ENCODE results near the gene ADAM15. TPM values are rescaled to one million over a fixed set of nuclear protein-coding genes. Genes with fewer than 3 reads are reported as not detected.
A peak's percentile ranks its signal among the peaks of the same experiment; 100 is the strongest.

The ADAM15 gene
- total RNA-seq, 2 donors from 2014 or later, result 101 to 228 TPM

GRCh38 chr1:155052439-155053395 is 1.6 kb downstream of the ADAM15 start:
- peak; percentile 59 for DNase-seq
- peaks cover 8% of the 10 kb centered on the region for H3K36me3 ChIP-seq
- no peaks in the 10 kb centered on the region for H3K9me3 ChIP-seq
- H3K4me1 ChIP-seq, result peaks cover 12% of the 10 kb centered on the region
- no peaks in the 10 kb centered on the region for H3K27me3 ChIP-seq
- intact Hi-C loops (cut with DNase I), result no loop called here
- peak overlapping the region; percentile 91 for H3K4me3 ChIP-seq
- peak overlapping the region; percentile 99 for H3K27ac ChIP-seq
- TF ChIP-seq CTCF (IDR thresholded peaks at IDR 0.05), result no peak
- H3K9ac ChIP-seq (ENCODE audit: low read depth in 2 of 2, low read length in 2 of 2), result peak overlapping the region; percentile 96 to 98

- no peaks in the 10 kb centered on the region for H3K9me3 ChIP-seq
- no peak for TF ChIP-seq CTCF (IDR thresholded peaks at IDR 0.05)
- H3K27me3 ChIP-seq, result no peaks in the 10 kb centered on the region
- peaks cover 8% of the 10 kb centered on the region for H3K36me3 ChIP-seq
- DNase-seq, result no peak
- H3K4me1 ChIP-seq, result peaks cover 12% of the 10 kb centered on the region
- intact Hi-C loops (cut with DNase I), result no loop called here
- no peak overlapping the region for H3K27ac ChIP-seq
- no peak overlapping the region for H3K4me3 ChIP-seq
- H3K9ac ChIP-seq (ENCODE audit: low read depth in 2 of 2, low read length in 2 of 2), result no peak overlapping the region
These were observed 2.5 kb downstream of the ADAM15 start for GRCh38 chr1:155053531-155054105.

- TF ChIP-seq CTCF (IDR thresholded peaks at IDR 0.05), result no peak
- H3K27me3 ChIP-seq, result no peaks in the 10 kb centered on the region
- H3K4me3 ChIP-seq, result no peak overlapping the region
- peaks cover 6% of the 10 kb centered on the region for H3K4me1 ChIP-seq
- no peak overlapping the region for H3K27ac ChIP-seq
- intact Hi-C loops (cut with DNase I), result no loop called here
- DNase-seq, result no peak
- H3K9ac ChIP-seq (ENCODE audit: low read depth in 2 of 2, low read length in 2 of 2), result no peak overlapping the region
- no peaks in the 10 kb centered on the region for H3K9me3 ChIP-seq
- H3K36me3 ChIP-seq, result peaks cover 8% of the 10 kb centered on the region
These were observed 6.0 kb downstream of the ADAM15 start for GRCh38 chr1:155057104-155057503.

GRCh38 chr1:155057788-155058211 is 6.7 kb downstream of the ADAM15 start:
- intact Hi-C loops (cut with DNase I), result no loop called here
- H3K9ac ChIP-seq (ENCODE audit: low read depth in 2 of 2, low read length in 2 of 2), result no peak overlapping the region
- H3K36me3 ChIP-seq, result peaks cover 8% of the 10 kb centered on the region
- peaks cover 13% of the 10 kb centered on the region for H3K4me1 ChIP-seq
- TF ChIP-seq CTCF (IDR thresholded peaks at IDR 0.05), result no peak
- no peak for DNase-seq
- no peaks in the 10 kb centered on the region for H3K27me3 ChIP-seq
- H3K4me3 ChIP-seq, result no peak overlapping the region
- no peaks in the 10 kb centered on the region for H3K9me3 ChIP-seq
- H3K27ac ChIP-seq, result no peak overlapping the region

- H3K4me1 ChIP-seq, result peaks cover 19% of the 10 kb centered on the region
- no peaks in the 10 kb centered on the region for H3K9me3 ChIP-seq
- H3K27ac ChIP-seq, result no peak overlapping the region
- DNase-seq, result no peak
- TF ChIP-seq CTCF (IDR thresholded peaks at IDR 0.05), result no peak
- no peak overlapping the region for H3K9ac ChIP-seq (ENCODE audit: low read depth in 2 of 2, low read length in 2 of 2)
- intact Hi-C loops (cut with DNase I), result loop anchor here (5.0 kb wide), 1 partner anchor 153 kb away; no protein-coding TSS in a partner anchor
- H3K27me3 ChIP-seq, result no peaks in the 10 kb centered on the region
- H3K4me3 ChIP-seq, result no peak overlapping the region
- peaks cover under 1% of the 10 kb centered on the region for H3K36me3 ChIP-seq
These were observed 9.6 kb downstream of the ADAM15 start for GRCh38 chr1:155060736-155061135.
